NCI-H82 treated with DMSO at 0.1 percent for 48 hours (cell line): ENCODE results near the gene PRKCH.

Experiments used
- DNase-seq: peaks from one replicate; lab custom pipeline; 2025; ENCODE audit not compliant: unreplicated experiment; lab: John Stamatoyannopoulos, UW

PRKCH gene

GRCh38 chr14:61321385-61322010 lies at the start of gene PRKCH:
TSS of gene PRKCH (plus strand) at chr14:61321579. CDS start at chr14:61322102, 523 bp downstream.
- DNase-seq, result no peak

- DNase-seq, result no peak
Observed at GRCh38 chr14:61277232-61277631, 44.1 kb upstream of the PRKCH start.

- DNase-seq, result no peak
Observed at GRCh38 chr14:61277784-61278183, 43.6 kb upstream of the PRKCH start.

GRCh38 chr14:61279082-61279481 lies 42.3 kb upstream of the PRKCH start:
- DNase-seq, result no peak

- no peak for DNase-seq
Observed at GRCh38 chr14:61280092-61280525, 41.3 kb upstream of the PRKCH start.

- DNase-seq, result no peak
Observed at GRCh38 chr14:61280526-61281185, 40.7 kb upstream of the PRKCH start.

- DNase-seq, result no peak
Observed at GRCh38 chr14:61281186-61281947, 40.0 kb upstream of the PRKCH start, which contains the start of gene TMEM30B. TSS of gene TMEM30B (minus strand) at chr14:61281338. CDS start at chr14:61281147, 191 bp downstream.

GRCh38 chr14:61281948-61282275 lies 39.5 kb upstream of the PRKCH start:
- no peak for DNase-seq

- DNase-seq, result no peak
Observed at GRCh38 chr14:61282746-61283145, 38.6 kb upstream of the PRKCH start.

GRCh38 chr14:61284001-61284400 lies 37.4 kb upstream of the PRKCH start:
- no peak for DNase-seq

- DNase-seq, result no peak
Observed at GRCh38 chr14:61285364-61285763, 36.0 kb upstream of the PRKCH start.

- no peak for DNase-seq
Observed at GRCh38 chr14:61287196-61287595, 34.2 kb upstream of the PRKCH start.

- no peak for DNase-seq
Observed at GRCh38 chr14:61288228-61288627, 33.2 kb upstream of the PRKCH start.

GRCh38 chr14:61288720-61289119 lies 32.7 kb upstream of the PRKCH start:
- DNase-seq, result no peak

- peak; percentile 90 for DNase-seq
Observed at GRCh38 chr14:61290701-61291100, 30.7 kb upstream of the PRKCH start.

GRCh38 chr14:61296151-61296550 lies 25.2 kb upstream of the PRKCH start:
- DNase-seq, result no peak

- DNase-seq, result no peak
Observed at GRCh38 chr14:61296719-61297502, 24.5 kb upstream of the PRKCH start.

GRCh38 chr14:61297581-61297980 lies 23.8 kb upstream of the PRKCH start:
- no peak for DNase-seq

GRCh38 chr14:61298824-61299223 lies 22.6 kb upstream of the PRKCH start:
- no peak for DNase-seq

- DNase-seq, result no peak
Observed at GRCh38 chr14:61300209-61300608, 21.2 kb upstream of the PRKCH start.

- no peak for DNase-seq
Observed at GRCh38 chr14:61300754-61301153, 20.6 kb upstream of the PRKCH start.
